HEK293 (cell line): ENCODE measurements around the gene NCSTN.
A peak's percentile ranks its signal among the peaks of the same experiment; 100 is the strongest.

Source experiments
- CTCF ChIA-PET: fragments of 350-600 bp; formaldehyde crosslinking; extraction: SDS; loops from one replicate; lab custom pipeline; 2021; ENCODE audit warnings: antibody characterized with exemption; lab: Yijun Ruan, JAX
- POLR2A ChIA-PET: fragments of 300-600 bp; formaldehyde crosslinking; extraction: SDS; loops from one replicate; lab custom pipeline; 2020; ENCODE audit warnings: antibody characterized with exemption, inconsistent platforms; lab: Yijun Ruan, JAX
- H3K27ac ChIP-seq: fragments of 200-500 bp; sonication (Bioruptor generic); 2 replicates; pipeline ENCODE4 v1.5.1; 2014; ENCODE audit warnings: low read depth, low read length, control low read depth, inconsistent platforms; ENCODE audit errors: extremely low read depth
- H3K36me3 ChIP-seq, 2 experiments: fragments of 200-500 bp in 1 of 2; sonication (Bioruptor generic) in 1 of 2; 1 replicate in 1 of 2; 2 replicates in 1 of 2; pipeline ENCODE4 v1.5.1; 2014 to 2017; ENCODE audit warnings: inconsistent platforms in 2 of 2, low read length in 2 of 2; ENCODE audit not compliant: control insufficient read depth in 2 of 2, insufficient read depth in 1 of 2
- H3K4me1 ChIP-seq: fragments of 200-500 bp; sonication (Bioruptor generic); 2 replicates; pipeline ENCODE4 v1.5.1; 2014; ENCODE audit warnings: mild to moderate bottlenecking, low read length, inconsistent platforms; ENCODE audit not compliant: control insufficient read depth, insufficient read depth
- H3K4me3 ChIP-seq: 2 replicates; pipeline ENCODE4 v1.5.1; 2011; ENCODE audit warnings: low read depth, mild to moderate bottlenecking, control low read depth, low read length, moderate library complexity
- H3K9me3 ChIP-seq: fragments of 200-500 bp; sonication (Bioruptor generic); 2 replicates; pipeline ENCODE4 v1.5.1; 2014; ENCODE audit warnings: low read depth, low read length, inconsistent platforms; ENCODE audit not compliant: control insufficient read depth, insufficient read depth
- CTCF ChIP-seq: fragments of 450-650 bp; formaldehyde crosslinking; IDR thresholded peaks from 2 replicates; pipeline ENCODE4 v1.5.1; 2016; ENCODE audit warnings: missing biosample characterization, missing genetic modification characterization
- EGR2 ChIP-seq: fragments of 450-650 bp; formaldehyde crosslinking; IDR thresholded peaks from 2 replicates; pipeline ENCODE4 v1.5.1; 2016; ENCODE audit warnings: low read depth, missing biosample characterization, missing genetic modification characterization
- HOXA7 ChIP-seq: sonication (generic); formaldehyde crosslinking; IDR thresholded peaks from 2 replicates; pipeline ENCODE4 v1.8.1; 2022; ENCODE audit warnings: missing genetic modification reagents, borderline replicate concordance
- KLF1 ChIP-seq: fragments of 450-650 bp; formaldehyde crosslinking; IDR thresholded peaks from 2 replicates; pipeline ENCODE4 v1.5.1; 2016; ENCODE audit warnings: missing biosample characterization, missing genetic modification characterization
- SP3 ChIP-seq: fragments of 450-650 bp; formaldehyde crosslinking; IDR thresholded peaks from 2 replicates; pipeline ENCODE4 v1.5.1; 2016; ENCODE audit warnings: missing biosample characterization, missing genetic modification characterization
- ZFHX2 ChIP-seq: fragments of 450-650 bp; formaldehyde crosslinking; conservative IDR thresholded peaks from 2 replicates; pipeline ENCODE4 v1.5.1; 2016; ENCODE audit warnings: missing biosample characterization, missing genetic modification characterization
- ZNF394 ChIP-seq: fragments of 450-650 bp; formaldehyde crosslinking; IDR thresholded peaks from 2 replicates; pipeline ENCODE4 v1.5.1; 2016; ENCODE audit warnings: missing biosample characterization, missing genetic modification characterization, mild to moderate bottlenecking, moderate library complexity, borderline replicate concordance
- ZNF398 ChIP-seq: fragments of 450-650 bp; formaldehyde crosslinking; IDR thresholded peaks from 2 replicates; pipeline ENCODE4 v1.5.1; 2017; ENCODE audit warnings: missing biosample characterization, missing genetic modification characterization
- ZNF449 ChIP-seq: fragments of 450-650 bp; formaldehyde crosslinking; IDR thresholded peaks from 2 replicates; pipeline ENCODE4 v1.5.1; 2017; ENCODE audit warnings: missing biosample characterization, mild to moderate bottlenecking, missing genetic modification characterization, moderate library complexity
- ZNF555 ChIP-seq: fragments of 450-650 bp; formaldehyde crosslinking; conservative IDR thresholded peaks from 2 replicates; pipeline ENCODE4 v1.5.1; 2017; ENCODE audit warnings: missing biosample characterization, mild to moderate bottlenecking, missing genetic modification characterization, inconsistent platforms
- ZNF76 ChIP-seq: fragments of 450-650 bp; formaldehyde crosslinking; IDR thresholded peaks from 2 replicates; pipeline ENCODE4; 2016; ENCODE audit warnings: low read depth, missing biosample characterization, missing genetic modification characterization, borderline replicate concordance
- ZSCAN23 ChIP-seq: fragments of 450-650 bp; formaldehyde crosslinking; IDR thresholded peaks from 2 replicates; pipeline ENCODE4 v1.5.1; 2016; ENCODE audit warnings: missing biosample characterization, missing genetic modification characterization
- TF ChIP-seq, protein P1 (sequence below): fragments of 450-650 bp; formaldehyde crosslinking; IDR thresholded peaks from 2 replicates; pipeline ENCODE4 v1.5.1; 2016; ENCODE audit warnings: missing biosample characterization, missing genetic modification characterization
- TF ChIP-seq, protein P2 (sequence below): fragments of 450-650 bp; formaldehyde crosslinking; IDR thresholded peaks from 2 replicates; pipeline ENCODE4 v1.5.1; 2016; ENCODE audit warnings: missing biosample characterization, missing genetic modification characterization

The NCSTN gene

GRCh38 chr1:160405331-160405877 is 62.2 kb downstream of the NCSTN start:
- no peaks in the 10 kb centered on the region for H3K36me3 ChIP-seq
- no peak overlapping the region for H3K27ac ChIP-seq
- H3K4me1 ChIP-seq = no peaks in the 10 kb centered on the region
- no peak overlapping the region for H3K4me3 ChIP-seq
- POLR2A ChIA-PET = no interaction called here
- no peaks in the 10 kb centered on the region for H3K9me3 ChIP-seq
- TF ChIP-seq EGR2 (tag by site-specific recombination) (peak; percentile 93), ZNF398 (tag by site-specific recombination) (peak; percentile 37; the same call in 1 of the 2 replicates), ZFHX2 (peak; percentile 94), HOXA7 (CRISPR knock-in tag) (no peak), ZSCAN23 (tag by site-specific recombination) (no peak)
- CTCF ChIA-PET = interaction anchor here (1.1 kb wide), 1 partner anchor 28 kb away, joined by 3 read pairs; no protein-coding TSS in a partner anchor

DNA sequence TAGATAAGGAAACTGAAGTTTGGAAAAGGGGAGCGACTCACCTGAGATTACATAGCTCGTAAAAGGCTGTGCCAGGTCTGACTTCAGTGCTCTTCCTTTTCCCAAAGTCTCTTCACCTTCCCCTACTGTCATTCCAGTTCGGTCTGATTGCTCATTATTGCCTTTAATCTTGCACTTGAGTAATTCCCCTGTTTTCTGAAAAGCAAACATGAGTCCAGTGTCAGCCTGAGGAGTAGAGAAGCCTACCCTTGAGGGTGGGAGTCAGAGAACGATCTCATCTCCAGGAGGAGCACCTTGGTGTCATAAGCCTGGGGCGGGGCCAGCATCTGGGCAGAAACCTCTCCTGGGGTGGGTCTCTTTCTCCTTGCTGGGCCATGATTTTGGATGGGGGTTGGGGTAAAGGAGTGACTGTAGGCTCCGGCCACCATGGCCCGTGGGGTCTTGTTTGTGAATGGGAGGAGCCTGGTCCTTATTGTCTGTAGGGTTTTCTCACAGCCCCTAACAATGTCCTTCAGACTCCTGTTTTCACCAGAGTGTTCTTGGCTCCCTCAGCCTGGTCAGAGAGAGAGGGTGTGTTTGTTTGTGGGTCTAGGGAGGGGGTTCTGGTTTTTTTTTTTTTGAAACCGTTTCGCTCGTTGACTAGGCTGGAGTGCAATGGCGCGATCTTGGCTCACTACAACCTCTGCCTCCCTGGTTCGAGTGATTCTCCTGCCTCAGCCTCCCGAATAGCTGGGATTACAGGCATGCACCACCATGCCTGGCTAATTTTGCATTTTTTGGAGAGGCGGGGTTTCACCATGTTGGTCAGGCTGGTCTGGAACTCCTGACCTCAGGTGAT is 63.2 kb downstream of the NCSTN start:
- no peaks in the 10 kb centered on the region for H3K9me3 ChIP-seq
- TF ChIP-seq ZNF76 (tag by site-specific recombination) (no peak), SP3 (tag by site-specific recombination) (0 out of 2 replicates have a peak, but pooled peaks have one; percentile 10), KLF1 (tag by site-specific recombination) (peak; percentile 69), ZNF394 (tag by site-specific recombination) (peak; percentile 46; the same call in 1 of the 2 replicates), ZNF555 (no peak)
- TF ChIP-seq, protein P1, sequence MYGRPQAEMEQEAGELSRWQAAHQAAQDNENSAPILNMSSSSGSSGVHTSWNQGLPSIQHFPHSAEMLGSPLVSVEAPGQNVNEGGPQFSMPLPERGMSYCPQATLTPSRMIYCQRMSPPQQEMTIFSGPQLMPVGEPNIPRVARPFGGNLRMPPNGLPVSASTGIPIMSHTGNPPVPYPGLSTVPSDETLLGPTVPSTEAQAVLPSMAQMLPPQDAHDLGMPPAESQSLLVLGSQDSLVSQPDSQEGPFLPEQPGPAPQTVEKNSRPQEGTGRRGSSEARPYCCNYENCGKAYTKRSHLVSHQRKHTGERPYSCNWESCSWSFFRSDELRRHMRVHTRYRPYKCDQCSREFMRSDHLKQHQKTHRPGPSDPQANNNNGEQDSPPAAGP (tag by site-specific recombination) = peak; percentile 62
- no peaks in the 10 kb centered on the region for H3K36me3 ChIP-seq
- ChIA-PET POLR2A (no interaction called here), CTCF (interaction anchor here (0.5 kb wide), 1 partner anchor 10 kb away, joined by 3 read pairs; no protein-coding TSS in a partner anchor)
- no peak overlapping the region for H3K4me3 ChIP-seq
- no peaks in the 10 kb centered on the region for H3K4me1 ChIP-seq
- no peak overlapping the region for H3K27ac ChIP-seq

DNA sequence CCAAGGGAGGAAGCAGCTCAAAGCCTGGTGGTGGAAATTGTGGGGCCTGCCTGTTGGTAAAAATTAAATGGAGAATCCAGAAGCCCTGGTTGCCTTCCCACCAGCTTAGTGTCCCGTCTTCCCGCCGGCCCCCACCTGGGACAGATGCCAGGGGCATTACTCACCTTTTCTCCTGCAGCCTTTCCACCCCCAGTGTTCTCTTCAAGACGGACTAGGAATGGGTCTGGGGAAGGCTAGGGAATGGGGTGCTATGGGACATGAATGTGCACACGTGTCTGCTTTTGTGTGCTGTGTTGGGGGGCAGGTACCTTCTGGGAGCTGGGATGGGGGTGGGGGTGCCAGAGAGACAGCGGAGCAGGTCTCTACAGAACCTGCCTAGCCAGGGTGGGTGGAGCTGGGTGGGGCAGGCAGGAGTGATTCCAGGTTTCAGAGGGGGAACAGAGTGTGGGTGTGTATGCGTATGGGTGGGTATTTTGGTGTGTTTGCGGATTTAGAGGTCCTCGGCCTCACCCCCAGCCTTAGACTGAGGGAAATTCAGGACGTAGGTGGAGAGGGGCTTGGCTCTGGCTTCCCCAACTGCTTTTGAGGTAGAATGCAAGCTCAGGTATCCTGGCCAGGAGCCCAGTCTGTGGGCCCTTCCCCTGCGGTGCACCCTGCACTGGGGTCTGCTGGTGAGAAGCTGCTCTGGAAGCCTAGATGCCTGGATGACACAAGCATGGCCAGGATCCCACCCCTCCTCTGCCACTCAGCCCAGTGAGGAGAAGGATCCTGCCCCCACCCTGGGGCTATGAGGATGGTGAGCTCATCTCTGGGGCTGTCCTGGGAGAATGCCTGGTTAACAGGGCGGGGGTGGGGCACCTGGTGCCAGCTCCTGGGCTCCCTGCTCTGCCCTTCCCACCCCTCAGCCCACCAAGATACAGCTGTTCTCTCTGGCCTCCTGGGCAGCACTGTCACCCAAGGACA is 64.9 kb downstream of the NCSTN start:
- no peaks in the 10 kb centered on the region for H3K36me3 ChIP-seq
- ChIA-PET POLR2A (interaction anchor here (0.6 to 1.4 kb wide), 11 partner anchors 8 to 332 kb away, joined by 3 to 6 read pairs (median 4); partner anchors contain the start of genes PEX19 and VANGL2), CTCF (interaction anchor here (0.8 to 2.1 kb wide), 6 partner anchors 8 to 199 kb away, joined by 4 to 8 read pairs (median 4); no protein-coding TSS in a partner anchor)
- no peak overlapping the region for H3K4me3 ChIP-seq
- H3K9me3 ChIP-seq = no peaks in the 10 kb centered on the region
- H3K4me1 ChIP-seq = no peaks in the 10 kb centered on the region
- no peak overlapping the region for H3K27ac ChIP-seq
- TF ChIP-seq ZNF449 (tag by site-specific recombination) = no peak
- TF ChIP-seq CTCF = no peak
- TF ChIP-seq, protein P1 (tag by site-specific recombination) = peak; percentile 85
- TF ChIP-seq, protein P2, sequence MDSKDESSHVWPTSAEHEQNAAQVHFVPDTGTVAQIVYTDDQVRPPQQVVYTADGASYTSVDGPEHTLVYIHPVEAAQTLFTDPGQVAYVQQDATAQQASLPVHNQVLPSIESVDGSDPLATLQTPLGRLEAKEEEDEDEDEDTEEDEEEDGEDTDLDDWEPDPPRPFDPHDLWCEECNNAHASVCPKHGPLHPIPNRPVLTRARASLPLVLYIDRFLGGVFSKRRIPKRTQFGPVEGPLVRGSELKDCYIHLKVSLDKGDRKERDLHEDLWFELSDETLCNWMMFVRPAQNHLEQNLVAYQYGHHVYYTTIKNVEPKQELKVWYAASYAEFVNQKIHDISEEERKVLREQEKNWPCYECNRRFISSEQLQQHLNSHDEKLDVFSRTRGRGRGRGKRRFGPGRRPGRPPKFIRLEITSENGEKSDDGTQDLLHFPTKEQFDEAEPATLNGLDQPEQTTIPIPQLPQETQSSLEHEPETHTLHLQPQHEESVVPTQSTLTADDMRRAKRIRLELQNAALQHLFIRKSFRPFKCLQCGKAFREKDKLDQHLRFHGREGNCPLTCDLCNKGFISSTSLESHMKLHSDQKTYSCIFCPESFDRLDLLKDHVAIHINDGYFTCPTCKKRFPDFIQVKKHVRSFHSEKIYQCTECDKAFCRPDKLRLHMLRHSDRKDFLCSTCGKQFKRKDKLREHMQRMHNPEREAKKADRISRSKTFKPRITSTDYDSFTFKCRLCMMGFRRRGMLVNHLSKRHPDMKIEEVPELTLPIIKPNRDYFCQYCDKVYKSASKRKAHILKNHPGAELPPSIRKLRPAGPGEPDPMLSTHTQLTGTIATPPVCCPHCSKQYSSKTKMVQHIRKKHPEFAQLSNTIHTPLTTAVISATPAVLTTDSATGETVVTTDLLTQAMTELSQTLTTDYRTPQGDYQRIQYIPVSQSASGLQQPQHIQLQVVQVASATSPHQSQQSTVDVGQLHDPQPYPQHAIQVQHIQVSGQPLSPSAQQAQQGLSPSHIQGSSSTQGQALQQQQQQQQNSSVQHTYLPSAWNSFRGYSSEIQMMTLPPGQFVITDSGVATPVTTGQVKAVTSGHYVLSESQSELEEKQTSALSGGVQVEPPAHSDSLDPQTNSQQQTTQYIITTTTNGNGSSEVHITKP = peak; percentile 62
